ENCODE data around the gene MAGEA8.

DNA sequence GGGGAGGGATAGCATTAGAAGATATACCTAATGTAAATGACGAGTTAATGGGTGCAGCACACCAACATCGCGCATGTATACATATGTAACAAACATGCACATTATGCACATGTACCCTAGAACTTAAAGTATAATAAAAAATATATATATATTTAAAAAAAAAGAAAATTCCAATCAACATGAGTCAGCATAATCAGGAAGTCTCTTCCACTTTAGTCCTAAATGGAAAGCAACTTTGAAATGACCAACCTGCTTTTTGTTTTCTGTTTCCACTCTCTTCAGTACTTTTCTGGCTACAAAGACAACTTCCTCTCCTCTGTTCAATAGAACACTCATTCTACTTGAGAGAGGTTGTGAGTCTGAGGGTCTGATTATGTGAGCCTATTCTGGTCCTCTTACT, 13.5 kb upstream of the MAGEA8 start:
- TF ChIP-seq YY1 (IDR thresholded peaks at IDR 0.05; ENCODE audit: insufficient read depth, insufficient read length) (no peak), ZNF274 (IDR thresholded peaks at IDR 0.05; ENCODE audit: low read depth, low read length) (no peak), SUZ12 (IDR thresholded peaks at IDR 0.05; ENCODE audit: extremely low read depth, insufficient read depth, insufficient read length) (no peak)

Data from NT2/D1 (cell line).